ENCODE measurements around the gene SLAMF7. TPM values are rescaled to one million over a fixed set of nuclear protein-coding genes. Genes with fewer than 3 reads are reported as not detected.
"Not testable (repeated sequence)": the region's sequence is repeated elsewhere in the genome, so short reads cannot be mapped to it uniquely, and the experiment has no call there.

SLAMF7 gene
- total RNA-seq, 2 donors from 2014 or later = 0.71 to 2.7 TPM

DNA sequence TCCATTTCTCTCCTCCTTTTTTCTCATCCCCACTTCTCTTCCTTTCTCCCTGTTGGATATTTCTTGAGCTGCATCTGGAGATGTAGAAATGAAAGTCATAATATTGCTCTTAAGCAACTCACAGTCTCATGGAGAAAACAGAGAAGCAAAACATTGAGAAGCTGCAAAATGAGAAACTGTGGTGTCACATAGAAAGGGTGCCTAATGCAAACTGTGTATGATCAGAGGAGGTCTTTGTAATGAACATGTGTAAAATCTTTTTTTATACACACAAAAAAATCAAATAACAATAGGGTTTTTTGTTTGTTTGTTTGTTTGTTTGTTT lies 11.8 kb upstream of the SLAMF7 start:
- Histone ChIP-seq H3K36me3 (no peaks in the 10 kb centered on the region), H3K4me3 (no peak overlapping the region), H3K27ac (no peak overlapping the region), H3K4me1 (ENCODE audit: control insufficient read depth in 1 of 2, low read depth in 2 of 2) (peaks cover 6 to 17% of the 10 kb centered on the region in 2 donors), H3K9me3 (no peaks in the 10 kb centered on the region), H3K27me3 (replicated peaks; ENCODE audit: insufficient read depth) (no peaks in the 10 kb centered on the region)
- TF ChIP-seq, protein P1, sequence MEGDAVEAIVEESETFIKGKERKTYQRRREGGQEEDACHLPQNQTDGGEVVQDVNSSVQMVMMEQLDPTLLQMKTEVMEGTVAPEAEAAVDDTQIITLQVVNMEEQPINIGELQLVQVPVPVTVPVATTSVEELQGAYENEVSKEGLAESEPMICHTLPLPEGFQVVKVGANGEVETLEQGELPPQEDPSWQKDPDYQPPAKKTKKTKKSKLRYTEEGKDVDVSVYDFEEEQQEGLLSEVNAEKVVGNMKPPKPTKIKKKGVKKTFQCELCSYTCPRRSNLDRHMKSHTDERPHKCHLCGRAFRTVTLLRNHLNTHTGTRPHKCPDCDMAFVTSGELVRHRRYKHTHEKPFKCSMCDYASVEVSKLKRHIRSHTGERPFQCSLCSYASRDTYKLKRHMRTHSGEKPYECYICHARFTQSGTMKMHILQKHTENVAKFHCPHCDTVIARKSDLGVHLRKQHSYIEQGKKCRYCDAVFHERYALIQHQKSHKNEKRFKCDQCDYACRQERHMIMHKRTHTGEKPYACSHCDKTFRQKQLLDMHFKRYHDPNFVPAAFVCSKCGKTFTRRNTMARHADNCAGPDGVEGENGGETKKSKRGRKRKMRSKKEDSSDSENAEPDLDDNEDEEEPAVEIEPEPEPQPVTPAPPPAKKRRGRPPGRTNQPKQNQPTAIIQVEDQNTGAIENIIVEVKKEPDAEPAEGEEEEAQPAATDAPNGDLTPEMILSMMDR (IDR thresholded peaks at IDR 0.05) = no peak
- DNase-seq (ENCODE audit: low spot score) (no peak), ATAC-seq (ENCODE audit: insufficient number of reproducible peaks, low FRiP score, low read depth) (no peak)

DNA sequence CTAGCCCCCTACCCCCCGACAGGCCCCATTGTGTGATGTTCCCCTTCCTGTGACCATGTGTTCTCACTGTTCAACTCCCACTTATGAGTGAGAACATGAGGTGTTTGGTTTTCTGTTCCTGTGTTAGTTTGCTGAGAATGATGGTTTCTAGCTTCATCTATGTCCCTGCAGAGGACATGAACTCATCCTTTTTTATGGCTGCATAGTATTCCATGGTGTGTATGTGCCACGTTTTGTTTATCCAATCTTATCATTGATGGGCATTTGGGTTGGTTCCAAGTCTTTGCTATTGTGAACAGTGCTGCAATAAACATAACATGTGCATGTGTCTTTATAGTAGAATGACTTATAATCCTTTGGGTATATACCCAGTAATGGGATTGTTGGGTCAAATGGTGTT lies 7.5 kb upstream of the SLAMF7 start:
- DNase-seq (ENCODE audit: low spot score); H3K36me3 ChIP-seq; ATAC-seq (ENCODE audit: insufficient number of reproducible peaks, low FRiP score, low read depth): not testable (repeated sequence)

DNA sequence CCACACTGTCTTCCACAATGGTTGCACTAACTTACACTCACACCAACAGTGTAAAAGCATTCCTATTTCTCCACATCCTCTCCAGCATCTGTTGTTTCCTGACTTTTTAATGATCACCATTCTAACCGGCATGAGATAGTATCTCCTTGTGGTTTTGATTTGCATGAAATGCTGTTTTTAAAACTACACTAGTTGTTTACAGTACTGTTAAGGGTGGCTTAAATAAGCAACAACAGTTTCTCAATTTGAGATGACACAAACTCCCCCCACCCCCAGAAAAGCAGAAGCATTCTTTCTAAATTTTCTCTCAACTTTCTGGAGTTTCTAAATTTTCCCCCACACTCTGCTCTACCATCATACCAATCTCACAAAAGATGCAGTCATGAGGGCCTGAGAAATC lies 7.1 kb upstream of the SLAMF7 start:
- H3K4me3 ChIP-seq = no peak overlapping the region
- H3K27me3 ChIP-seq (replicated peaks; ENCODE audit: insufficient read depth) = no peaks in the 10 kb centered on the region
- no peak overlapping the region for H3K27ac ChIP-seq
- ATAC-seq (ENCODE audit: insufficient number of reproducible peaks, low FRiP score, low read depth) (no peak), DNase-seq (ENCODE audit: low spot score) (no peak)
- H3K36me3 ChIP-seq = no peaks in the 10 kb centered on the region
- H3K9me3 ChIP-seq = peaks cover 2% of the 10 kb centered on the region
- TF ChIP-seq, protein P1 (IDR thresholded peaks at IDR 0.05) = no peak
- H3K4me1 ChIP-seq (ENCODE audit: control insufficient read depth in 1 of 2, low read depth in 2 of 2) = peaks cover 0 to 4% of the 10 kb centered on the region in 2 donors

More for the DNA sequence above, 7.5 kb upstream of the SLAMF7 start:
- not testable (repeated sequence) for H3K4me1 ChIP-seq (ENCODE audit: control insufficient read depth in 1 of 2, low read depth in 2 of 2); H3K27ac ChIP-seq; H3K27me3 ChIP-seq (replicated peaks; ENCODE audit: insufficient read depth); H3K9me3 ChIP-seq; H3K4me3 ChIP-seq

DNA sequence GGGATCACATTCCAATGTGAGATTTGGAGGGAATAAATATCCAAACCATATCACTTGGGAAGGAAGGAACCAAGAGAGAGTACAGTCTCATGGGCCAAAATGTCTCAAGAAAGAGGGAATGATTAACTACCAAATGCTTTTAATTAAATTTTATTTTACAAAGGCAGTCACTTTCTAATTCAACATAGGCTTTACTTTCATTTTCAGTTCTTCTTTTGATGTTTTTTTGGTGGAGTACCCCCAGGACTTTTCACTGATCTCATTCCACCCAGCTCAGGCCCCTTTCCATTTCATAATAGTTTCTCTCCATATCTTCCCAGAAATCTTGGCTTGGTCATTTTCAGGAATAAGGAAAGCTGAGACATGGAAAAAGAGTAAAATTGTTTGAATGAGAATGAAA lies 5.1 kb upstream of the SLAMF7 start:
- H3K4me3 ChIP-seq = no peak overlapping the region
- H3K27me3 ChIP-seq (replicated peaks; ENCODE audit: insufficient read depth) = no peaks in the 10 kb centered on the region
- H3K4me1 ChIP-seq (ENCODE audit: control insufficient read depth in 1 of 2, low read depth in 2 of 2) = no peaks in the 10 kb centered on the region
- H3K36me3 ChIP-seq = no peaks in the 10 kb centered on the region
- no peak for DNase-seq (ENCODE audit: low spot score)
- H3K9me3 ChIP-seq = peaks cover 7% of the 10 kb centered on the region
- TF ChIP-seq, protein P1 (IDR thresholded peaks at IDR 0.05) = no peak
- ATAC-seq (ENCODE audit: insufficient number of reproducible peaks, low FRiP score, low read depth) = no peak
- no peak overlapping the region for H3K27ac ChIP-seq

DNA sequence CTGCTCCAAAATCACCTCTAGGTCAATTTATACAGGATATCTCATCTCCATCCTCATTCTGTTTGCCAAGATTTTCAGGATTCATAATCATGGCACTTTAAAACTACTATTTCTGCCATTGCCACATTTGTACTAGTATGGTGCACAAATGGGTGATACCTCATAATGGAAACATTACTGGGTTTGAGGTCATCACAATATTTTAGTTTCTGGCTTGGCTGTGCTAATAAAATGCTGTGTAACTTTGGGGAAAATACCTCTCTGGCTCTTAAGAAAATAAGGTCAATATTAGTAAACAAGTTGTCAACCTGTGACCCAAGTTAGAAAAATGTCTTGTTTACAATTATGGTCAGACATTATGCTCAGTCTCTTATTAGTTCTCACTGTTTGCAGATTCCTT lies 4.7 kb upstream of the SLAMF7 start:
- no peaks in the 10 kb centered on the region for H3K36me3 ChIP-seq
- H3K9me3 ChIP-seq = peaks cover 7% of the 10 kb centered on the region
- no peaks in the 10 kb centered on the region for H3K27me3 ChIP-seq (replicated peaks; ENCODE audit: insufficient read depth)
- TF ChIP-seq, protein P1 (IDR thresholded peaks at IDR 0.05) = no peak
- H3K4me1 ChIP-seq (ENCODE audit: control insufficient read depth in 1 of 2, low read depth in 2 of 2) = no peaks in the 10 kb centered on the region
- ATAC-seq (ENCODE audit: insufficient number of reproducible peaks, low FRiP score, low read depth) = no peak
- no peak overlapping the region for H3K27ac ChIP-seq
- no peak overlapping the region for H3K4me3 ChIP-seq
- DNase-seq (ENCODE audit: low spot score) = no peak

DNA sequence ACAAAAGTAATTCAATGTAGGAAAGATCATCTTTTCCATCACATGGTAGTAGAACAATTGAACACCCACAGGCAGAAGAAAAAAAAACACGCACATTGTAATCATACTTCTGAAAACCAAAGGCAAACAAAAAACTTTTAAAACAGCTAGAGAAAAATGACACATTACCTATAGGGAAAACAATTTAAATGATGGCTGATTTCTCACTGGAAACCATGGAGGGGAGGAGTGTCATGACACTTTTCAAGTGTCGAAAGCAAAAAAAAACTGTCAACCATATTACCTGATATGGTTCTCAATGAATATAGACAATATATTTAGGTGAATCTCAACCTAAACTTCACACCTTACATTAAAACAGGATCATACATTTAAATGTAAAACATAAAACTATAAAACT lies 776 bp upstream of the SLAMF7 start:
- TF ChIP-seq, protein P1 (IDR thresholded peaks at IDR 0.05) = no peak
- Histone ChIP-seq H3K36me3 (no peaks in the 10 kb centered on the region), H3K4me1 (ENCODE audit: control insufficient read depth in 1 of 2, low read depth in 2 of 2) (no peaks in the 10 kb centered on the region), H3K27me3 (replicated peaks; ENCODE audit: insufficient read depth) (no peaks in the 10 kb centered on the region), H3K27ac (no peak overlapping the region), H3K4me3 (no peak overlapping the region), H3K9me3 (peaks cover 7% of the 10 kb centered on the region)
- ATAC-seq (ENCODE audit: insufficient number of reproducible peaks, low FRiP score, low read depth) = no peak
- no peak for DNase-seq (ENCODE audit: low spot score)
